Stimulated activated naive CD4-positive, alpha-beta T cell treated with Interleukin-2 at 50 U/mL for 16 hours (primary cell): Measurements from ENCODE around the gene TOR1AIP1.
"Not testable (repeated sequence)": the region's sequence is repeated elsewhere in the genome, so short reads cannot be mapped to it uniquely, and the experiment has no call there.

Experiments
- DNase-seq: peaks from one replicate; lab custom pipeline; 2025; lab: John Stamatoyannopoulos, UW

TOR1AIP1 gene

DNA sequence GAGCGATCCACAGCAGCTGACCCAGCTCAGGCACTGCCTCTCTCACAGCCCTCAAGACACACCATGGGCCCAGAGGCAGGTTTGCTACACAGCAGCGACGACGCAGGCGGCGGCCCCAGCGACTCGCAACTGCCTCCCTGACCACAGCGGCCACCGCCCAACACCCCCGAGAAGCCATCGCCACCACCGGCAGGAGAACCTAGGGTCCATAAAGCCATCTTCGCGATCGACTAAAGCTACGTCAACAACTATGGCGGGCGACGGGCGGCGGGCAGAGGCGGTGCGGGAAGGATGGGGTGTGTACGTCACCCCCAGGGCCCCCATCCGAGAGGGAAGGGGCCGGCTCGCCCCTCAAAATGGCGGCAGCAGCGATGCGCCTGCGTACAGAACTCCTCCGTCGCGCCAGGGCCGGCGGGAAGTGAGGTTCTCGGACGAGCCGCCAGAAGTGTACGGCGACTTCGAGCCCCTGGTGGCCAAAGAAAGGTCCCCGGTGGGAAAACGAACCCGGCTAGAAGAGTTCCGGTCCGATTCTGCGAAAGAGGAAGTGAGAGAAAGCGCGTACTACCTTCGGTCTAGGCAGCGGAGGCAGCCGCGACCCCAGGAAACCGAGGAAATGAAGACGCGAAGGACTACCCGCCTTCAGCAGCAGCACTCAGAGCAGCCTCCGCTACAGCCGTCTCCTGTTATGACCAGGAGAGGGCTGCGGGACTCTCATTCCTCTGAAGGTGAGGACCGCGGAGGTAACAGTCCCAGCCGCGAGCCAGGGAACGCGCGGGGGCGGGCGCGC lies at the start of gene TOR1AIP1:
Gene TOR1AIP1 (plus strand): TSS at position 33 of the 787 bp plus-strand sequence. CDS start 218 bp downstream, at position 251.
- peak; percentile 97 for DNase-seq

GRCh38 chr1:179836686-179837445 lies 45.2 kb upstream of the TOR1AIP1 start:
- not testable (repeated sequence) for DNase-seq

DNA sequence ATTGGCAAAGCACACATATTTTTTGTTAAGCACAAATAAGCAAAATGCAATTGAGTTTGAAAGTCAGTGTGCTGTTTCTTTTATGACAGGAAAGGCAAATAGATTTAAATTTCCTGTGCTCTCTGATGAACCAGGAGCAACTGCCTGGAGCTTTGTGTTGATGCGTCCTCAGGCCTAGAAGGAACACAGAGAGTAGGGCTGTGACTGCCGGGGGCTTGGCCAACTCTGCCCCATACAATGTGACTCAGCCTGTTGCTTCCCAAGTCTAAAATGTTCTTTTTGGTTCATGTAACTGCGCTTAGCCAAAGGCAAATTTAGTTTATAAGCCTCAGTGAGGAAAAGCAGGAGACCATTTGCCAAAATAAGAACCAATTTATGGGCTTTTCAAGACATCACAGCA lies 42.0 kb upstream of the TOR1AIP1 start:
- no peak for DNase-seq

- no peak for DNase-seq
Observed at GRCh38 chr1:179848233-179848632, 33.9 kb upstream of the TOR1AIP1 start.

GRCh38 chr1:179853102-179853501 lies 29.0 kb upstream of the TOR1AIP1 start:
- DNase-seq = no peak

DNA sequence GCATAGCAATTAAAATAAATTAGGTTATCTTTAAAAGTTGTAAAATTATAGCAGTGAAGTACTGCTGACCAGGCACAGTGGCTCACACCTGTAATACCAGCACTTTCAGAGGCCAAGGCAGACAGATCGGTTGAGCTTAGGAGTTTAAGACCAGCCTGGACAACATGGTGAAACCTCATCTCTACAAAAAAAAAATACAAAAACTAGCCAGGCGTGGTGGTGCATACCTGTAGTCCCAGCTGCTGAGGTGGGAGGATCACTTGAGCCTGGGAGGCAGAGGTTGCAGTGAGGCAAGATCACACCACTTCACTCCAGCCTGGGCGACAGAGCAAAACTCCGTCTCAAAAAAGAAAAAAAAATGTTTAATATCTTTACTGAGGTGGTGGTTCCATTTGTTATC lies 26.3 kb upstream of the TOR1AIP1 start:
- DNase-seq = not testable (repeated sequence)

- no peak for DNase-seq
Observed at GRCh38 chr1:179856296-179856695, 25.8 kb upstream of the TOR1AIP1 start.

DNA sequence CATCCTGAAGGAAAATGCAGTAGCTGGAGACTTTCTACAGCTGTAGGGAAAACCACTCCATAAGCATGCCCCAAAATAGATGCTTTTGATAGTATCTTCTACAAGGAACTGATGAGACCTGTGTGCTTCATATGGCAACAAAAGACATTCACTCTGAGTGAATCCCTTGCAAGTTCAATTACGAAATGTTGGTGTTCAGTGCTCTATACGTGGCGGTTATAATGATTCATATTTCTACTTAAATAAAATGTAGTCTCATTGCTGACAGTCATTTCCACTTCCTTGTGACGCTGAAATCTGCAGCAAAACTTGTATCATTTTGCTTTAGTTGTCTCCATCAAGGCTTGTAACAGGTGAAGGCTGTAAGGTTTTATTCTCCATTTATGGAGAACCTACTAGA lies 25.1 kb upstream of the TOR1AIP1 start:
- no peak for DNase-seq

- DNase-seq = no peak
Observed at GRCh38 chr1:179860652-179861051, 21.4 kb upstream of the TOR1AIP1 start.

GRCh38 chr1:179865377-179865776 lies 16.7 kb upstream of the TOR1AIP1 start:
- DNase-seq = no peak

- no peak for DNase-seq
Observed at GRCh38 chr1:179866616-179867015, 15.5 kb upstream of the TOR1AIP1 start.

DNA sequence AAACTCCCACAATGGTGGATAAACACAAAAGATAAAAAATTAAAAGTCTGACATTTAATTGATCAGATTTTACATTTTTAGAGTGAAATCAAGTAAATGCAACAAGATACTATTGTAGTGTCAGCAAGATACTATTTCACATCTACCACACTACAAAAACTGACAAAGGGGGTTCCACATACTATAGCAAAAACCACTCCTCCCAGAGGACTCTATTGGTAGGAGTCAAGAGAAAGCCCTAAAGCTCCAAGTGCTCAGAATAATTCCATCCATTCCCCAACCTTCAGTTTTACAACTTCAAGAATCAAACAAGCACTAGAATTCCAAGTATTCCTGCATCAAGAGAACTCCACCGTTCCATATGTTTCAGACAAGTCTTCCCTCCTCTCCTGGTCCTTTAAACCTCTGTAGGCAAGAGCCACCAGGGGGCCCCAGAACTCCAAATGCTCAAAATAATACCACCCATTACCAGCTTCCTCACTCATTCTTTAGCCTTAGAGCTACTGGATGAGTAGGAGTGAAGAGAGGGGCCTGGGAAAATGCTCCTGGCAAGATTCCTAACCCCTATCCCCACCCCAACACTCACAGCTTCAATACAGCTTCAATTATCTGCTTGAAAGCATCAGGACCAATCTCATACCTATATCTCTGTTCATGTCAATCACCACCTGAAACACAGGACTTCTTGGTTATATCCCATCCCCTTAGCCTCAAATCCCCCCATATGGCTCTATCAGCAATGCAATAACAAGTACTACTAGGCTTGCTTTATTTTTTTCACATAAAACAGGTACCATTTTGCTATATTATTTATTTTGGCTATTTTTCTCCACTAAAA lies 14.4 kb upstream of the TOR1AIP1 start:
- peak; percentile 9 for DNase-seq

DNA sequence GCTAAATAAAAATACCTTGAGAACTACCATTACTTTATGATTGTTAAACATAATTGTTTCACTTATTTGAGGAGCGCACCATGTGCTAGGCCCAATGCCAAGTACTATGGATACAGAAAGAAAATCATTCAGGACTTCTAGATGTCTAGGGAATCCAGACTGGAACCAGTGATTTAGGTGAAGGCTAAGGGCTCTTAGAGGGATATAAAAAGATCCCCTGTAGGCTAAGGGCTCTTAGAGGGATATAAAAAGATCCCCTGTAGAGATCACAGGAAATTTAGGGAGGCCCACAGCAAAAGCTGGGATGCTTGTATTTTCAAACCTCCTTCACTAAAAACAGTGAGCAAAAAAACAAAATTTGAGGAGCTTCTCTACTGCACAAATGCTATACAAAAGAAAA lies 11.2 kb upstream of the TOR1AIP1 start:
- no peak for DNase-seq

GRCh38 chr1:179871940-179872339 lies 10.1 kb upstream of the TOR1AIP1 start:
- DNase-seq = no peak

DNA sequence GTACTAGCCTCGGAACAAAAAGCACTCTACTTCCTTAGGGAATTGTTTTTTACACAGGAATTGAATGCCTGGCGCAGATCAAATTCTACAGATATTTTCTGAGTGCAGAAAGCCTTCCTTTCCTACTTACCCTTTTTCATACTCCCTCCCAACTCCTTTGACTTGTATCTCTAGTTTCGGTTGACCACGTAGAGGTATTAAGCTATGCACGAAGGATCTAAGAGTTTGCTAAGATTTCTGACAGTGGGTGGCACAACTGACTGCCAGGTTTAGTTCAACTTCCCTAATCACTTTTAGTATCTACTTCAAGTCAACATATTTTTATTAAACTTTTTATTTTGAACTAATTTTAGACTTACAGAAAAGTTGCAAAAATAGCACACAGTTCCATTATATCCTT lies 9.5 kb upstream of the TOR1AIP1 start:
- DNase-seq = no peak

DNA sequence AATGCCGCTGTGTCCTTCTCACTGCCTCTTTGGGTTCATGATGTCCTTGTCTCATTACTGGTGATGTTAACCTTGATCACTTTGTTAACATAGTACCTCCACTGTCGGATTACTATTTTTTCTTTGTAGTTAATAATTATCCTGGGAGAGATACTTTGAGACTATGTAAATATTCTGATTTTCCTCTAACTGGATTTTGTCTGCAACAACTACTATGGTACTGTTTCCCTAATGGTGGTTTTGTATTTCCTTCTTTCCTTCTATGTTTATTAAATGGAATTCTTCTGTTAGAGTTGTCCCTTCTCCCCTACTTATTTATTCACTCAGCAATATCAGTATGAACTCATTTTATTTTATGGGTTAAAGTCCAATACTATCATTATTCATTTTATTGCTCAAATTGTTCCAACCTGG lies 8.6 kb upstream of the TOR1AIP1 start:
- no peak for DNase-seq

DNA sequence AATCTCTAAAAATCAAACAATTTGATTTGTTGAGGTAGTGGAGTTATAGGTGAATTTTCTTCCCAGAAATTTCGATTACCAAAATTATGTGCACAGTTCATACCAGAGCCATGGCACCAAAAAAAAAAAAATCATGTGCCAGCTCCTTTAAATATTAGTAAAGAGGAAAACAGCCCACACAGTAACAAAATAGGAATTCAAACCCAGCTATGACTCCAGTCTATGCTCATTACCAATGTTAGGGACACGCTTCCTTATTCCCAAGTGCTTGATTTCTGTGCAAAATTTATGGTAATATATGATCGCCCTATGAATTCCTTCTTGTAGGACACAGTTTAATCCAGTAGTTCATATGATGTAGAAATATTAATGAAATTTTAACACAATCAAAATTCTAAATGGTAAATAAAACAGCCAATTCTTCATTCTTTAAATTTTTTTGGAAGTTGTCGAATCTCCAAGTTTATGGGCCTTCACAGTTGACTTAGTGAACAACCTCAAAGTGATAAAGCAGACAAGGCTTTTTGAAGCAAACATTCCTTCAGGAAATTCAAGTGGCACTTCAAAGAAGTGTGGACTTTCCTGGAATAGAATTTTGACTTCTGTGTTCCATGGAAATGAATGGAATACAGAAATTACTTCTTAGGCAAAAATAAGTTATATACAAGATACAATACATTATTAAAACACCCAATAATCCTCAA lies 6.3 kb upstream of the TOR1AIP1 start:
- DNase-seq = no peak

- DNase-seq = no peak
Observed at GRCh38 chr1:179876300-179876715, 5.8 kb upstream of the TOR1AIP1 start.

DNA sequence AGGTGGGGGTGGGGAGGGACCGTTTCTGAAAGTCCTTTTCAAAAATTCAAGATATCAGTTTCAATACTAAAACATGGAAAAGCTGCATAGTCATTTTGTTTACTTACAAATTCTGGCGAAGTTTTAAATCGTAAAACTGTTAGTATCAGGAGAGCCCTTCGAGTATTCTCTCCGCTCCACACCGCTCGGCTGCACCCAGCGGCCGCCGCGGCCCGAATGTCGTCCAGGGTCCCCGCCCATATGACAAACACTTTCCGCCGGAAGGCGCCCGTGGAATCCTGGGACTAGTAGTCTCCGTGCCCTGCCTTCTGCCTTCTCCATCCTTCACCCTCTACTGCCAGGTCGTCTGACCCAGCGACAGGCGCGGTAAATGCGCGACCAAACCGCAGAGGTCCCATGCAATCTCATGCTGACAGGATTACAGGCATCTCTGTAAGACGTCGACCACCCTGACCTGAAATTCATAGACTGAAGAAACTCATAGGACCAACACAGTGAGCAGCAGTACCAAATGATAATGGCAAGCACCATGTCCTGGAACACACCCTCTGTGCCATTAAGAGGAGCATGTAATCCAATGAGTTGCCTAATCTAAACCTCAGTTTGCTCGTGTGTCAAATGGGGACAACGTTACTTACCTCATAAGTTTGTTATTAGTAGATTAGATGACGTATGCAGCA lies 4.4 kb upstream of the TOR1AIP1 start, which contains the start of gene TOR1AIP2:
Gene TOR1AIP2 (minus strand): TSS at position 218 of the 680 bp plus-strand sequence. CDS start 25,138 bp downstream, outside the sequence.
- DNase-seq = peak; percentile 87

DNA sequence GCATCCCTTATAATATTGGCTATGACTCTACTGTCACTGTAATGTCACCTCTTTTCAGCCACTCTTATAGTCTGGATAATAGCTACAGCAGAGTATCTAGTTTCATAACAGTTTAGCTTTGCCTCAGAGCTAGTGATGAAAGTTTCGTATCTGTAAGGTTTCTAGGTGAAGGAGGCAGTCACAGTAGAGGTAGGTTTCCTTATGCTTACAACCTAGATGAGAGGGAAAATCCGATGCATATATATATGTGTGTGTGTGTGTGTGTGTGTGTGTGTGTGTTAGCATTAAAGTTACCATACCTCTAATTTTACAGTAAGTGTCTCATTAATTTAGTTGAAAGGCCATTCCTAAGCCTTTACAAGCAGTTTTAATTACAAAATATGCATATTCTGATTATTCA lies 2.3 kb upstream of the TOR1AIP1 start:
- DNase-seq = no peak
